Measurements from ENCODE around the gene DNM3.
"Not testable (repeated sequence)": the region's sequence is repeated elsewhere in the genome, so short reads cannot be mapped to it uniquely, and the experiment has no call there.

The DNM3 gene

DNA sequence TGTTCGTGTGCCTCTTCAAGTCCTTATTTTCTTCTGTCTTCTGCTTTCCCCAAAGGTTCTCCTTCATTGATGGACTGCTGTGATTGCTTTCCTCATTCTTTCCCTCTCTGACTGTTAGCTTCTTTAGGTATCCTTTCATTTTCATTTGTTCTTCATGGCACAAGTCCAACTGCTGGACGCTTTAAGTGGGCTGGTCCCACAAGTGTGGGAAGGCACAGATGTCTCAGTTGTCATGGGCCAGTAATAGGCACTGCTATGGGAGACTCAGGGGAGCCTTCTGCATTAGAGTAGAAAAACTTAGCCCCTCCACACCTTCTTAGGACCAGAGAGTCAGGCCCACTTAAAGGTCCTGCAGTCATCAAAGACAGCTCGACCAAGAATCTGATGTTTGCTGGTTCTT lies 456.8 kb downstream of the DNM3 start:
- H3K4me1 ChIP-seq (ENCODE audit: insufficient read depth, low read length, severe bottlenecking) = no peaks in the 10 kb centered on the region
- no peak overlapping the region for H3K4me2 ChIP-seq (ENCODE audit: low read length)
- no peak overlapping the region for H3K9ac ChIP-seq (ENCODE audit: low read length)
- H3K9me3 ChIP-seq (ENCODE audit: low read length) = no peaks in the 10 kb centered on the region
- no peaks in the 10 kb centered on the region for H3K27me3 ChIP-seq (ENCODE audit: insufficient read depth, low read length)
- H3K4me3 ChIP-seq (ENCODE audit: low read depth, low read length, poor library complexity, severe bottlenecking) = no peak overlapping the region
- H3K9me2 ChIP-seq (ENCODE audit: low read depth, low read length) = no peaks in the 10 kb centered on the region; the same call in 1 of the 2 replicates
- no peaks in the 10 kb centered on the region; the same call in 1 of the 2 replicates for H3K36me3 ChIP-seq (ENCODE audit: insufficient read depth, low read length)
- H4K20me1 ChIP-seq (ENCODE audit: insufficient read depth, low read length) = no peaks in the 10 kb centered on the region
- H3K27ac ChIP-seq (ENCODE audit: low read depth, low read length, poor library complexity, severe bottlenecking) = no peak overlapping the region
- H2AFZ ChIP-seq (ENCODE audit: low read length) = no peak overlapping the region
- no peak for TF ChIP-seq EZH2 (IDR thresholded peaks at IDR 0.05; ENCODE audit: borderline replicate concordance, low read length)
- TF ChIP-seq, protein P1, sequence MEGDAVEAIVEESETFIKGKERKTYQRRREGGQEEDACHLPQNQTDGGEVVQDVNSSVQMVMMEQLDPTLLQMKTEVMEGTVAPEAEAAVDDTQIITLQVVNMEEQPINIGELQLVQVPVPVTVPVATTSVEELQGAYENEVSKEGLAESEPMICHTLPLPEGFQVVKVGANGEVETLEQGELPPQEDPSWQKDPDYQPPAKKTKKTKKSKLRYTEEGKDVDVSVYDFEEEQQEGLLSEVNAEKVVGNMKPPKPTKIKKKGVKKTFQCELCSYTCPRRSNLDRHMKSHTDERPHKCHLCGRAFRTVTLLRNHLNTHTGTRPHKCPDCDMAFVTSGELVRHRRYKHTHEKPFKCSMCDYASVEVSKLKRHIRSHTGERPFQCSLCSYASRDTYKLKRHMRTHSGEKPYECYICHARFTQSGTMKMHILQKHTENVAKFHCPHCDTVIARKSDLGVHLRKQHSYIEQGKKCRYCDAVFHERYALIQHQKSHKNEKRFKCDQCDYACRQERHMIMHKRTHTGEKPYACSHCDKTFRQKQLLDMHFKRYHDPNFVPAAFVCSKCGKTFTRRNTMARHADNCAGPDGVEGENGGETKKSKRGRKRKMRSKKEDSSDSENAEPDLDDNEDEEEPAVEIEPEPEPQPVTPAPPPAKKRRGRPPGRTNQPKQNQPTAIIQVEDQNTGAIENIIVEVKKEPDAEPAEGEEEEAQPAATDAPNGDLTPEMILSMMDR (IDR thresholded peaks at IDR 0.05; ENCODE audit: low read length) = no peak
- H3F3A ChIP-seq (ENCODE audit: insufficient read depth, low read length) = no peaks in the 10 kb centered on the region
- no peaks in the 10 kb centered on the region for H3K79me2 ChIP-seq (ENCODE audit: insufficient read depth, low read length)

DNA sequence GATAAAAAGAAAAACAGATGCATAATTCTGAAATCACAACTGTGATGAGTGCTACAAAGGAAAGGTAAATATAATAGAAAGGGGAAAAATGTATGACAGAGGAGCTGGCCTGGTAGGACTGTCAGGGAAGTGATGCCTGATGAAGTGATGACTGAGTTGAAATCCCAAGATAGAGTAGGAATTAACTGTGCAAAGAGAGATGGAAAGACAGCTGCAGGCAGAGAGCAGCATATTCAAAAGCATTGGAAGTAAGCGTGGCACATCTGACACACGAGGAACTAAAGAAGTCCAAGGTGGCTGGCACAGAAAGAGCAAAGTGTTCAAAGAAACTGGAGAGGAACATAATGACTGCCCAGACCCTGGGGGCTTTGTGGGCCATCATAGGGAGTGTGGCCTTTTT lies 457.6 kb downstream of the DNM3 start:
- Histone ChIP-seq H3K4me1 (ENCODE audit: insufficient read depth, low read length, severe bottlenecking) (no peaks in the 10 kb centered on the region), H3F3A (ENCODE audit: insufficient read depth, low read length) (no peaks in the 10 kb centered on the region), H3K27me3 (ENCODE audit: insufficient read depth, low read length) (no peaks in the 10 kb centered on the region), H3K9me3 (ENCODE audit: low read length) (no peaks in the 10 kb centered on the region), H3K9me2 (ENCODE audit: low read depth, low read length) (no peaks in the 10 kb centered on the region; the same call in 1 of the 2 replicates), H4K20me1 (ENCODE audit: insufficient read depth, low read length) (no peaks in the 10 kb centered on the region), H3K79me2 (ENCODE audit: insufficient read depth, low read length) (no peaks in the 10 kb centered on the region), H3K4me3 (ENCODE audit: low read depth, low read length, poor library complexity, severe bottlenecking) (no peak overlapping the region), H3K36me3 (ENCODE audit: insufficient read depth, low read length) (no peaks in the 10 kb centered on the region; the same call in 1 of the 2 replicates), H3K4me2 (ENCODE audit: low read length) (no peak overlapping the region), H2AFZ (ENCODE audit: low read length) (no peak overlapping the region), H3K27ac (ENCODE audit: low read depth, low read length, poor library complexity, severe bottlenecking) (no peak overlapping the region), H3K9ac (ENCODE audit: low read length) (no peak overlapping the region)
- TF ChIP-seq EZH2 (IDR thresholded peaks at IDR 0.05; ENCODE audit: borderline replicate concordance, low read length) = no peak
- TF ChIP-seq, protein P1 (IDR thresholded peaks at IDR 0.05; ENCODE audit: low read length) = no peak

DNA sequence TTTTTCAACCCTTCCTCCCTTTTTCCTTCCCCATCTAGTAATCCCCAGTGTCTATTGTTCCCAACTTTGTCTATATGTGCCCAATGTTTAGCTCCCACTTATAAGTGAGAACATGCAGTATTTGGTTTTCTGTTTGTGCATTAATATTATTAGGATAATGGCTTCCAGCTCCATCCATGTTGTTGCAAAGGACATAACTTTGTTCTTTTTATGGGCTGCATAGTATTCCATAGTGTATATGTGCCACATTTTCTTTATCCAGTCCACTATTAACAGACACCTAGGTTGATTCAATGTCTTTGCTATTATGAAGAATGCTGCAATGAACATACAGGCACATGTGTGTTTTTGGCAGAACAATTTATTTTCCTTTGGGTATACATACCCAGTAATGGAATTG lies 458.2 kb downstream of the DNM3 start:
- H3K27me3 ChIP-seq (ENCODE audit: insufficient read depth, low read length) = no peaks in the 10 kb centered on the region
- no peaks in the 10 kb centered on the region for H4K20me1 ChIP-seq (ENCODE audit: insufficient read depth, low read length)
- no peaks in the 10 kb centered on the region; the same call in 1 of the 2 replicates for H3K9me2 ChIP-seq (ENCODE audit: low read depth, low read length)
- H3K79me2 ChIP-seq (ENCODE audit: insufficient read depth, low read length) = no peaks in the 10 kb centered on the region
- H3K9ac ChIP-seq (ENCODE audit: low read length) = no peak overlapping the region
- TF ChIP-seq EZH2 (IDR thresholded peaks at IDR 0.05; ENCODE audit: borderline replicate concordance, low read length) = no peak
- TF ChIP-seq, protein P1 (IDR thresholded peaks at IDR 0.05; ENCODE audit: low read length) = no peak
- no peak overlapping the region for H3K4me2 ChIP-seq (ENCODE audit: low read length)
- no peaks in the 10 kb centered on the region for H3K4me1 ChIP-seq (ENCODE audit: insufficient read depth, low read length, severe bottlenecking)
- H3F3A ChIP-seq (ENCODE audit: insufficient read depth, low read length) = no peaks in the 10 kb centered on the region
- H3K36me3 ChIP-seq (ENCODE audit: insufficient read depth, low read length) = no peaks in the 10 kb centered on the region; the same call in 1 of the 2 replicates
- H3K27ac ChIP-seq (ENCODE audit: low read depth, low read length, poor library complexity, severe bottlenecking) = no peak overlapping the region
- H3K4me3 ChIP-seq (ENCODE audit: low read depth, low read length, poor library complexity, severe bottlenecking) = no peak overlapping the region
- no peaks in the 10 kb centered on the region for H3K9me3 ChIP-seq (ENCODE audit: low read length)
- H2AFZ ChIP-seq (ENCODE audit: low read length) = no peak overlapping the region

DNA sequence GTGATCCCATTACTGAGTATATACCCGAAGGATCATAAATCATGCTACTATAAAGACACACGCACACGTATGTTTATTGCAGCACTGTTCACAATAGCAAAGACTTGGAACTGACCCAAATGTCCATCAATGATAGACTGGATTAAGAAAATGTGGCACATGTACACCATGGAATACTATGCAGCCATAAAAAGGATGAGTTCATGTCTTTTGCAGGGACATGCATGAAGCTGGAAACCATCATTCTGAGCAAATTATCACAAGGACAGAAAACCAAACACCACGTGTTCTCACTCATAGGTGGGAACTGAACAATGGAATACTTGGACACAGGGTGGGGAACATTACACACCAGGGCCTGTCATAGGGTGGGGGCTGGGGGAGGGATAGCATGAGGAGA lies 466.2 kb downstream of the DNM3 start:
- H3F3A ChIP-seq (ENCODE audit: insufficient read depth, low read length); H3K27ac ChIP-seq (ENCODE audit: low read depth, low read length, poor library complexity, severe bottlenecking); H2AFZ ChIP-seq (ENCODE audit: low read length); H3K4me1 ChIP-seq (ENCODE audit: insufficient read depth, low read length, severe bottlenecking); H4K20me1 ChIP-seq (ENCODE audit: insufficient read depth, low read length); H3K4me2 ChIP-seq (ENCODE audit: low read length); H3K9me3 ChIP-seq (ENCODE audit: low read length); H3K9me2 ChIP-seq (ENCODE audit: low read depth, low read length); H3K79me2 ChIP-seq (ENCODE audit: insufficient read depth, low read length); H3K27me3 ChIP-seq (ENCODE audit: insufficient read depth, low read length); H3K9ac ChIP-seq (ENCODE audit: low read length); H3K36me3 ChIP-seq (ENCODE audit: insufficient read depth, low read length); H3K4me3 ChIP-seq (ENCODE audit: low read depth, low read length, poor library complexity, severe bottlenecking): not testable (repeated sequence)

Data from OCI-LY1 (cell line).